ENCODE results near the gene TNP2. TPM values are rescaled to one million over a fixed set of nuclear protein-coding genes. Genes with fewer than 3 reads are reported as not detected.

The TNP2 gene
- polyA plus RNA-seq, 3 donors = not detected

DNA sequence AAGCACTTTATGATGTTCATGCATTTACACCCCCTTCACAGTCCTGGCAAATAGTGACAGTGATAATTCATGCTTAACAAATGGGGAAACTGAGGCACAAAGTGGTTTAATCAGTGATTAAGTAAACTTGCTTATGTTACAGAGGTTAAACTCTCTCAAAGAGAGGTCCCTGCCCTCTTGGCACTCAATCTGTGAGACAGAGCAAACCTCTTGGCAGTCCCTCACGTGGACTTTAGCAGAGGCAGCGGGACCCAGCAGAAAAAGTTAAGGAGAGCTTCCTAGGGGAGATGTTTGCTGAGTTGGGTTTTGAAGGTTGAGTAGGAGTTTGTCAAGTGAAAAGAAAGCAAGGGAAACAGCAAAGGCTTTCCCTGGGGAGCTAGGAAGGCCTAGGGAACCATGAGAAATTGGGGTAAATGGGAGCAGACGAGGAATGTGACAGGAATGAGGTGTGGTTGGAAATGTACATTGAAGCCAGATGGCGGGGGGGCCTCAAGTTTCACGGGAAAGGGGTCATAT lies 23.8 kb downstream of the TNP2 start:
- no peak for DNase-seq (ENCODE audit: low read depth in 3 of 3, low spot score in 2 of 3)

DNA sequence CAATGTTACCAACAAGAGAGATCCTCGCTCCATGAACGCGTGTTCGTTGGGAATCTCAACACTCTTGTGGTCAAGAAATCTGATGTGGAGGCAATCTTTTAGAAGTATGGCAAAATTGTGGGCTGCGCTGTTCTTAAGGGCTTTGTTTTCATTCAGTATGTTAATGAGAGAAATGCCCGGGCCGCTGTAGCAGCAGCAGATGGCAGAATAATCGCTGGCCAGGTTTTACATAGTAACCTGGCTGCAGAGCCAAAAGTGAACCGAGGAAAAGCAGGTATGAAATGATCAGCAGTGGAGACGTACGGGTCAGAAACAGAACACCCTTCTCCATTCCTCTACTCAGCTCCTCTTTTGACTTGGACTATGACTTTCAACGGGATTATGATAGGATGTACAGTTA lies 26.5 kb downstream of the TNP2 start:
- no peak for DNase-seq (ENCODE audit: low read depth in 3 of 3, low spot score in 2 of 3)

DNA sequence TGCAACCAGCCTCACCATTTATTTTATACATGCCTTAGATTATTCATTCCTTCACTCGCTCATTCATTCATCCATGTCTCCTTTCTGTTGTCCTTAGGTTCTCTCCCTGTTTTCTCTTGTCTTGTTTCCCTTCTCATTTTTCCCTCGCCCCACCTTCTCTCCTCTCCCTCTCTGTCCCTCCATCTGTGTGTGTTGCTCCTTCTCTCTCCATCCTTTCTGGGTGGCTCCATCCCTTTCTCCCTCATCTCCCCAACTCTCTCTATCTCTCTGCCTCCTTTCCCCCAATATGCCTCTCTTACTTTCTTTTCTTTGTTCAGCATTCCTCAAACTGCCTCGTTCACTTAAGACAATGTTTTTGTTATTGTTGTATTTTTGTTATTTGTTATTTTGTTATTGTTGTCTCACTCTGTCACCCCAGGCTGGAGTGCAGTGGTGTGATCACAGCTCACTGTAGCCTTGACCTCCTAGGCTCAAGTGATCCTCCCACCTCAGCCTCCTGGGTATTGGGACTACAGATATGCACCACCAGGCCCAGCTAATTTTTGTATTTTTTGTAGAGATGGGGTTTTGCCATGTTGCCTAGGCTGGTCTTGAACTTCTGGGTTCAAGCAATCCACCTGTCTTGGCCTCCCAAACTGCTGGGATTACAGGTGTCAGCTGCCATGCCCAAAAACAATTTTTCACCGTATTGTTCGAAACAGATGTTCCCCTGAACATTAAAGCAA lies 27.5 kb downstream of the TNP2 start:
- DNase-seq (ENCODE audit: low read depth in 3 of 3, low spot score in 2 of 3) = no peak

DNA sequence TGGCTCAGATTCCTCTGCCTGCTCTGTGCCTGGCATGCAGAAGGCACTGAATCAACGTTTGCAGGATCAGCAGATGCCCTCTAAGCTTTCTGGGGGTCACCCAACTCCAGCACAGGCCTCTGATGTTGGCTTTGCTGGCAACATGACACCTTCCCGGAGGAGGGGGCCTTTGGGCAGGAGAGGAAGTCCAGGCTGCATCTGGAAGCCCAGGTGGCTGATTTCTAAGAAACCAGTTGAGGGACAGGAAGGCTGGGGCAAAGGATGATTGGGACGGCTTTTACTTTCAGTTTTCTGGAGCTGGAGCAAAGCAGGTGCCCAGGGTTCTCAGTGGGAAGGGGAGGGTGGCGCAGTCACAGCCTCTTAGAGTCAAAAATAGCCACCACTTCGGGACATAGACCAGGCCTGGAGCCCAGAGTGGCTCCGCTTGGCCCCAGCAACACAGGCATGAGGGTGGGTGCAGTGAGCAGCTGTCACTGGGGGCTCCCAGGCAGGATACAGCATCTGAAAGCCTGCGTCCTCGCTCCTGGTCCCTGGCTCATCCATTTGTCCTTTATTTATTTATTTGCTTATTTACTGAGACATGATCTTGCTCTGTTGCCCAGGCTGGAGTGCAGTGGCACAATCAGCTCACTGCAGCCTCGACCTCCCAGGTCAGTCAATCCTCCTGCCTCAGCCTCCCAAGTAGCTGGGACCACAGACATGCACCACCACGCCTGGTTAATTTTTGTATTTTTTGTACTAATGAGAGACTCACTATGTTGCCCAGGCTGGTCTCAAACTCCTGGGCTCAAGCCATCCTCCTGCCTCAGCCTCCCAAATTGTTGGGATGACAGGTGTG lies 28.3 kb downstream of the TNP2 start:
- DNase-seq (ENCODE audit: low read depth in 3 of 3, low spot score in 2 of 3) = no peak

DNA sequence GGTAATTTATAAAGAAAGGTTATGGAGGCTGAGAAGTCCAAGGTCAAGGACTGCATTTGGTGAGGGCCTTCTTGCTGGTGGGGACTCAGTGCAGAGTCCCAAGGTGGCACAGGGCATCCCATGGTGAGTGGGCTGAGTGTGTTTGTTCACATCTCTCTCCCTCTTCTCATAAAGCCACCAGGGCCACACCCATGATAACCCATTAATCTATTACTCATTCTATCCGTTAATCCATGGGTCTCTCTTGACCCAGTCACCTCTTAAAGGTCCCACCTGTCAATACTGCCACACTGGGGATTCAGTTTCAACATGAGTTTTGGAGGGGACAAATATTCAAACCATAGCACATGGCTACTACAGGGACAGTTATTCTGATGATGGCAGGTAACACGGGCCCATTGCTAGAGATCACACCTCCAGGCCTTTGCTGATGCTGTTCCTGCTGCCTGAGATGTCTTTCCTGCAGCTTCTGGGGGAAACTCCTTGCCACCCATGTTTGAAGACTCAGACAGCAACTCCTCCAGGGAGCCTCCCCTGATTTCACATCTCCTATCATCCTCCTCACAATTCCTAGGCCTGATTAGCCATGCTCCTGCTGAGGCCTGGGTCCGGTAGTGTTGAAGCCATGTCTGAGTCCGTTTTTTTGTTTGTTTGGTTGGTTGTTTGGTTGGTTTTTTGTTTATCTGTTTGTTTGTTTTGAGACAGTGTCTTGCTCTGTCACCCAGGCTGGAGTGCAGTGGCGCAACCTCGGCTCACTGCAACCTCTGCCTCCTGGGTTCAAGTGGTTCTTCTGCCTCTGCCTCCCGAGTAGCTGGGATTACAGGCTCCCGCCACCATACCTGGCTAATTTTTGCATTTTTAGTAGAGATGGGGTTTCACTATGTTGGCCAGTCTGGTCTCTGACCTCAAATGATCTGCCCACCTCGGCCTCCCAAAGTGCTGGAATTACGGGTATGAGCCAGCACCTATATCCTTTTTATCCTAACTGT lies 29.2 kb downstream of the TNP2 start:
- DNase-seq (ENCODE audit: low read depth in 3 of 3, low spot score in 2 of 3) = no peak

DNA sequence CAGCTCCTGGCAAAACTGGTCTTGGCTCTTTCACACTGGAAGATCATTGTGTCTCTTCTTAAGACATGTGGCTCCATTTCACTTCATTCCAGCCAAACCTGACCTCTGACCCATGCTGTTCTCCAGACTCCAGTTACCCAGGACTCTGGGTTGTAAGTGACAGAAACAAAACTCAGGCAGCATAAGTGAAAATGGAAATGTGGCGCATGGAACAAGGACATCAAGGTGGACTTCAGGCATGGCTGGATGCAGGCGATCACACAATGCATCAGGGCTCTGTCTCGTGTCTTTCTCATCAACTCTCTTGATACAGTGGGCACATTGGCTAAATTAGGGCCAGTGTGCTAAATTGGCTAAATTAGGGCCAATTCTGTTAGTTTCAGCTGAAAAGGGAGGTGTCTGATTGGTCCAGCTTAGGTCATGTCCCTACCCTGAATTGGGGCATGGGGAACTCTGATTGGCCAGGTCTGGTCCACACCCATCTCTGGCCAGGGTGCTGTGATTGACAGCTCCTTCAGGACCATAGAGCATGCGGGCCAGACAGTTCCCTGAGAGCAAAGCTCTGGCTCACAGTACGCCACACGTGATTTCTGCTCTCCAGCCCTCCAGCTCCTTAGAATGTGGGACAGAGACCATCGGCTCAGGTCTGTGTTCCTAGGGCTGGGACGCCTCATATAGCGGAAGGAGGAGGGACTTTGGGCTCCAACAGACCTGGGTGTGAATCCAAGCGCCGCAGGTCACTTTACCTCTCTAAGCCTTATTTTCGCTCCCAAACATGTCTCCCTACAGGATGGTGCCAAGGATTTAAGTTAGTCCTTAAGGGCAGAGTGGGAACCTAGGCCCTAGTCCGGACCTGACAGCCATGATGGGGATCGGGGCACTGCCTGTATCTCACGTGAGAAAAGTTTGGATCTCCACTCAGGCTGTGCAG lies 30.6 kb downstream of the TNP2 start:
- no peak for DNase-seq (ENCODE audit: low read depth in 3 of 3, low spot score in 2 of 3)

DNA sequence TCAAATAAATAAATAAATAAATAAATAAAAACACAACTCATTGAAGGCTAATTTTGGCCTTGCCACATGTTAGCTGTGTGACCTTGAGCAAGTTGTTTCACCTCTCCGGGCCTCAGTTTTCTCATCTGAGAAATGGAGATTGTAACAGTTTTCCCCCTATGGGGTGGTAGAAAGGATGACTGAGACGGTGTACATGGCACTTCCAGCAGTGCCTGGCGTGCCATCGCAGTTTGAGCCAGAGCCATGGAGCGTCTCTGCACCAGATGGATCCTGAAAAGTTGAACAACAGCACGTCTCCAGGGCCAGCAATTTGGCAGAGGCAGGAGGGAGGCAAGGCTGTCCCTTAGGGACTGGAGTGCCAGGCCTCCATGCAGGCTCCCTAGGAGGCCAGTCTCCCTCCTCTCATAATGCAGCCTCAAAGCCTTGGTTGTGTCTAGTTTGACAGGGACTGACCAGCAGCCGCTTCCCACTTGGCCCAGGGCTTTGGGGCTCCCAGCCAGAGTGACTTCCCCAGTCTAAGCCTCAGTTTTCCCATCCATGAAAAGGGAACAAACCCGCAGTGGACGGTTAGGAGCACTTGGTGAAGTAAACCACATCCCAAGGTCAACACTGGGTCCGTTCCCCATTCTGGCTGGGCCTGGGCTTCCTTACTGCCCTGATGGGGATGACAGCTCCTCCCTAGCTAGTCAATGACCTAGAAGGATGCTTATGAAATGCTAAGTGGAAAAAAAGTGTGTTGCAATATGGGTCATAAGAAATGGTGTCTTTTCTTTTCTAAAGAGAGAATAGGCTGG lies 32.5 kb downstream of the TNP2 start:
- no peak for DNase-seq (ENCODE audit: low read depth in 3 of 3, low spot score in 2 of 3)

DNA sequence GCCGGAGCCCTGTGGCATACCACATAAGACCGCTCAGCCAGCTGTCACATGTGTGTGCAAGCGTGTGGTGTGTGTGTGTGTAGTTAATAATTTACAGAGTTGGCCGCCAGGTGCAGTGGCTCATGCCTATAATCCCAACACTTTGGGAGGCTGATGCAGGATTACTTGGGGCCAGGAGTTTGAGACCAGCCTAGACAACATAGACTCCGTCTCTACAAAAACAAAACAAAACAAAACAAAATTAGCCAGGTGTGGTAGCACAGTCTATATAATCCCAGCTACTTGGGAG lies 33.5 kb downstream of the TNP2 start:
- no peak for DNase-seq (ENCODE audit: low read depth in 3 of 3, low spot score in 2 of 3)

DNA sequence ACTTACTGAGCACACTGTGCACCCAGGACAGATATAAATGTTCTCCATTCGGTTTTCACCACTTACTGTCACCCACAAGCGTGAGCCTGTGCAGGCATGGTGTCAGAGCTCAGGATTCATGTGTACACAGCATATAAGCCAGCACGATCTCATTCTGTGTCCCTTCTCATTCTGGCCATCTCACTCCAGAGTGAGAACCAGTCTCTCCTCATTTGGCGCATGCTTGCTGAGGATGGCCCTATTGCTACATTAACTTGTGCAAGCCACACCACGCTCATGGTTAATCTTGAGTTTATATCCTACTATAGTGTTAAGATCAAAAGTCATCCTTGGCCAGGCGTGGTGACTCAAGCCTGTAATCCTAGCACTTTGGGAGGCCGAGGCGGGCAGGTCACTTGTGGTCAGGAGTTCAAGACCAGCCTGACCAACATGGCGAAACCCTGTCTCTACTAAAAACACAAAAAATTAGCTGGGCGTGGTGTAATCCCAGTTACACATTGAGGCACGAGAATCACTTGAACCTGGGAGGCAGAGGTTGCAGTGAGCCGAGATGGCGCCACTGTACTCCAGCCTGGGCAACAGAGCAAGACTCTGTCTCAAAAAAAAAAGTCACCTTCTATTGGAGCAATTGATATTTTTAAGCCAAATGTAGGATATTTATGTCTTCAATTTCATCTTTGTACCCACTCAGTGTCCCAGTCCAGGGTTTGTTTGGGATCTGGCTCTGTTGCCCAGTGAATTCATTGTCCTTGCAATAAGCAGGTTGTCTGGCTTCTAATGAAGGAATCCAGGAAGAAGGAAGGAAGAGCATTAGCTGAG lies 34.0 kb downstream of the TNP2 start:
- DNase-seq (ENCODE audit: low read depth in 3 of 3, low spot score in 2 of 3) = no peak

DNA sequence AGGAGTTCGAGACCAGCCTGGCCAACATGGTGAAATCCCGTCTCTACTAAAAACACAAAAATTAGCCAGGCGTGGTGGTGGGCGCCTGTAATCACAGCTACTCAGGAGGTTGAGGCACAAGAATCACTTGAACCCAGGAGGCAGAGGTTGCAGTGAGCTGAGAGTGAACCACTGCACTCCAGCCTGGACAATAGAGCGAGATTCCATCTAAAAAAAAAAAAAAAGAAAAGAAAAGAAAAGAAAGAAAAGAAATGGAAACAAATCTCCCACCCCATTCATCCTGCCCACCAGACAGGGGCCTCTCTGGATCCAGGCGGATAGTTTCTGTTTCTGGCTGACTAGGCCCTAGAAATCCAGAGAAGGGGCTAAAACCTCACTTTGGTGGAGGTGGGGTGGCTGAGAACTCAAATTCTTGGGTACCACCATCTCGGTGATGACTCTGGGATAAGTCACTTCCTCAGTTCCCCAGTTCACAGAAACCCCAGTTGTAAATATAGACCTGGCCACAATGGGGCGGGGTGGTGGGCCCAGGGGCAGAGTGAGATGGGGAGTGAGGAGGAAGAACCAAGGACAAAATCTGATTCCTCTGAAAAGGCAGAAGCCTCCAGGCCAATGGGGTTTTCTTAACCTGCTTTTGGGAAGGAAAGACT lies 35.3 kb downstream of the TNP2 start:
- no peak for DNase-seq (ENCODE audit: low read depth in 3 of 3, low spot score in 2 of 3)

DNA sequence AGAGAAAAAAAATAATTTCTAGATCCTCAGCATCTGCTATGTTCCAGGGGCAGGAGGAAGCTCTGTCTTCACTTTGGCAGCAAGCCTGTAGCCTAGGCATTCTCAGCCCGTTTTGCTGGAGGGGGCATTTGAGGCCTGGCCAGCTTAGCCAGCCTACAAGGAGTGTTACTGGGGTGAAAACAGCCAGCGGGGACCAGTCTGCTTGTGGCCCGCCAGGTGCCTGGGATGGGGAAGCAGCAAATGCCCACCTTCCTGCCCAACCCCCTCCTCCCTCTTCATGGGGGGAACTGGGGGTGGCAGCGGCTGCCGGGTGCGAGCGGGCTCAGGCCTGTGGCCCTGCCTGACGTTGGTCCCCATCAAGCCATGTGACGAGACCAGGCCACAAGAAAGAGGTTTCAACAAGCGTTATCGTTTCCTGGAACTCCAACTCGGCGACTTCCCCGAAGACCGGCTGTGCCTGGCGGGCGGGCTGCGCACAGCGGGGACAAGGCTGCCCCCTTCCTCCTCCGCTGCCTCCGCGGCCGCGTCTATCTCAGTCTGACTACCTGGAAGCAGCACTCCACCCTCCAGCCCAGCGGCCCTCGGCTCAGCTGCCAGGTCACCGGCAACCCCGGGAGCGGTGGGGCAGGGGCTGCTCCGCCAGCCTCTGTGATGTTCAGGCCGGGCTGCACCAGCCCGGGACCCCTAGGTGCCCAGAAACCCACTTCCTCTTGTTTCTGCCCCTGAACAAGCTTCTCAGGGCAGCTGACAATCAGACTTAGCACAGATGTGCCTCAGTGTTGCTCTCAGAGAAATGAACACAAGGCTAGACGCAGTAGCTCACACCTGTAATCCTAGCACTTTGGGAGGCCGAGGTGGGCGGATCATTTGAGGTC lies 36.0 kb downstream of the TNP2 start:
- DNase-seq (ENCODE audit: low read depth in 3 of 3, low spot score in 2 of 3) = no peak

DNA sequence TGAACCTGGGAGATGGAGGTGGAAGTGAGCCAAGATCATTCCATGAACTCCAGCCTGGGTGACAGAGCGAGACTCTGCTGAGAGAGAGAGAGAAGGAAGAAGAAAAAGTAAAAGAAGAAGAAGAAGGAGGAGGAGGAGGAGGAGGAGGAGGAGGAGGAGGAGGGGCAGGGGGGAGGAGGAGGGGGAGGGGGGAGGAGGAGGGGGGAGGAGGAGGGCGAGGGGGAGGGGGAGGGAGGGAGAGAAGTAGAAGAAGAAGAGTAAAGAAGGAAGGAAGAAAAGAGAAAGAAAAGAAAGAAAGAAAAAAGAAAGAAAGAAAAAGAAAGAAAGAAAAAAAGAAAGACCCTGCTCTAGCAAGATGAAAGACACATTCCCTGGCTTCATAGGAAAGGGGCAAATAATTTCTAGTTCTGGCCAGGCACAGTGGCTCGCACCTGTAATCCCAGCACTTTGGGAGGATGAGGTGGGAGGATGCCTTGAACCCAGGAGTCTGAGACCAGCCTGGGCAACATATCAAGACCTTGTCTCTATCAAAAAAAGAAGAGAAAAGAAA lies 36.7 kb downstream of the TNP2 start:
- no peak for DNase-seq (ENCODE audit: low read depth in 3 of 3, low spot score in 2 of 3)

DNA sequence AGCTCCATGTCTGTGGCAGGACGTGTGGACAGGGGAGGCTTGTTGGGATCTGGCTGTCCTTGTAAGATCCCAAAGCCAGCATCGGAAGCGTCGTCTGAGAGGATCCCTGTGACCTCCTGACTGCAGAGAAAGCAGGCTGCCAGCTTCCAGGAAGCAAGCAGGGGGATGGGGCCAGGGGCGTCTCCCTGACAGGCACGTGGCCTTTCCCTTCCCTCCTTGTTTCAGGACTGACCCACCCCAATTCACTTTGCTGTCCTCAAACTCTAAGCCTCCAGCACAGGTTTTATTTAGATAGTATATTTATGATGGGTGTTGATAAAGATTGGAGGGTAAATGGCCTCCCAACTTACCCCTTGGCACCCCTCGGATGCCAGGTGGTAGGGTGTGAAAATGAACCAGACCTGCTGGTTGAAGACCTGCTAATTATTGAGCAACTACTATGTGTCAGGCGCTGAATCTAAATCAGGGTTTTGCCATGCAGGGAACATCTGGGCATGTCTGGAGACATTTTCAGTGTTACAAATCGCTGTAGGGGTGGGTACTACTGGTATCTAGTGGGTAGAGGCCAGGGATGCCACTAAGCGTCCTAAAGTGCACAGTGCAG lies 37.7 kb downstream of the TNP2 start:
- no peak for DNase-seq (ENCODE audit: low read depth in 3 of 3, low spot score in 2 of 3)

DNA sequence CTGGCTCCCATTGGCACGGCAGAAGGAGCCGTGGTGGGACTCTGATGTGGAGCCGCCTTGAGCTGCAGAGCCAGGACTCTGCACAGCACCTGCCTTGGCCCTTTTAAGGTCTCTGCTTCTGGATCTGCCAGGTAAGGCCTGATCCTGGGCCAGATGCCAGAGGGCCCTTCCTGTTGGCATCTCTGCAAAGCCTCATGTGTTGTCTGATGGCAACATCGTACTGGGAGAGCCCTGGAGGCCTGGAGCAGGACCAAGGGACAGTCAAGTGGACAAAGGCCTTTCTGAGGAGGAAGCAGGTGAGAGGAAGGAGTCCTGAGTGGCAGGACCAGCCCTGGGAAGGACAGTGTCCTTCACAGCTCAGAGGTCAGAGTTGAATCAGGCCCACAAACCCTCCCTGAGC lies 39.2 kb downstream of the TNP2 start:
- no peak for DNase-seq (ENCODE audit: low read depth in 3 of 3, low spot score in 2 of 3)

DNA sequence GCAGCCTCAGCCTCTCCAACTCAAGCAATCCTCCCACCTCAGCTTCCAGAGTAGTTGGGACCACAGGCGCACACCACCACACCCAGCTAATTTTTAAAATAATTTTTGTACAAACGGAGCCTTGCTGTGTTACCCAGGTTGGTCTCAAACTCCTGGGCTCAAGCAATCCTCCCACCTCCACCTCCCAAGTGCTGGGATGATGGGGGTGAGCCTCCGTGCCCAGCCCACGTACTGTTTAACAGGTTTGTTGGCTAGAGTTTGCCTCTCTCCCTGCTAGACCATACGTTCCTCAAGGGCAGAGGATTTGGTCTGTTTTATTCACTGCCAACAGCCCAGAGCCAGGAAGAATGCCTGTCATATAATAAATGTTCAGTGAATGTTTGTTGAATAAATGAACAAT lies 39.7 kb downstream of the TNP2 start:
- DNase-seq (ENCODE audit: low read depth in 3 of 3, low spot score in 2 of 3) = no peak

Data from right renal cortex interstitium (tissue), 3 donors.